Fibroblast of pulmonary artery (primary cell): Measurements from ENCODE around the gene STRIP1.

Experiments used
- DNase-seq: peaks from one replicate; pipeline ENCODE4 v3.0.0-alpha.2; 2010; ENCODE audit warnings: low read depth
- H3K4me3 ChIP-seq: replicated peaks from 2 replicates; pipeline ENCODE4 v1.5.1; 2011; ENCODE audit warnings: low read depth, mild to moderate bottlenecking, control low read depth, low read length, moderate library complexity
- TF ChIP-seq, protein P1 (sequence below): IDR thresholded peaks from 2 replicates; pipeline ENCODE4 v1.5.1; 2011; ENCODE audit warnings: mild to moderate bottlenecking, control low read depth, low read length, inconsistent platforms; ENCODE audit errors: missing control alignments

Gene STRIP1

DNA sequence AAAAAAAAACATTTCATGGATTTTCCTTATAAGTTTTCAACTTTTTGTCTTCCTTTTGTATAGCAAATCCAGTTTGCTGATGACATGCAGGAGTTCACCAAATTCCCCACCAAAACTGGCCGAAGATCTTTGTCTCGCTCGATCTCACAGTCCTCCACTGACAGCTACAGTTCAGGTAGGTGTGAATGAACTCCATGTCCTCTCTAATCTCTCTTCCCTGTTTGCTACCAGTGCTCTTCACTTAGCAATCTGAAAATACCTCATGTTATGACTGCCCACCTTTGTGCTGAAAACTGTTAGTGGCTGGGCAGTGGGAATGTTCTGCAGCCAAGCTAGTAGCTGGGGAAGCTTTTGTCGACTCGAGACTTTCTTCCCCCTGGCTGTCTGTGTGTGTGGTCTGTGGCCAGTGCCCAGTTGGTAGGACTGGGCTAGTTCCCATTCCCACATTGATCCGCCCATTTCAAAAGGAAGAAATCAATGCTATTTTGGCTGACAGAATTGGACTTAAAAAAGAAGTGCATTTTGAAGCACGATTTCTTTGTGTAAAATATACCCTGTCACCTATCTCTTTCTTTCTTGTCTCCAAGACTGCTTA is 25.4 kb upstream of the STRIP1 start:
- DNase-seq: no peak
- H3K4me3 ChIP-seq: no peak overlapping the region
- TF ChIP-seq, protein P1, sequence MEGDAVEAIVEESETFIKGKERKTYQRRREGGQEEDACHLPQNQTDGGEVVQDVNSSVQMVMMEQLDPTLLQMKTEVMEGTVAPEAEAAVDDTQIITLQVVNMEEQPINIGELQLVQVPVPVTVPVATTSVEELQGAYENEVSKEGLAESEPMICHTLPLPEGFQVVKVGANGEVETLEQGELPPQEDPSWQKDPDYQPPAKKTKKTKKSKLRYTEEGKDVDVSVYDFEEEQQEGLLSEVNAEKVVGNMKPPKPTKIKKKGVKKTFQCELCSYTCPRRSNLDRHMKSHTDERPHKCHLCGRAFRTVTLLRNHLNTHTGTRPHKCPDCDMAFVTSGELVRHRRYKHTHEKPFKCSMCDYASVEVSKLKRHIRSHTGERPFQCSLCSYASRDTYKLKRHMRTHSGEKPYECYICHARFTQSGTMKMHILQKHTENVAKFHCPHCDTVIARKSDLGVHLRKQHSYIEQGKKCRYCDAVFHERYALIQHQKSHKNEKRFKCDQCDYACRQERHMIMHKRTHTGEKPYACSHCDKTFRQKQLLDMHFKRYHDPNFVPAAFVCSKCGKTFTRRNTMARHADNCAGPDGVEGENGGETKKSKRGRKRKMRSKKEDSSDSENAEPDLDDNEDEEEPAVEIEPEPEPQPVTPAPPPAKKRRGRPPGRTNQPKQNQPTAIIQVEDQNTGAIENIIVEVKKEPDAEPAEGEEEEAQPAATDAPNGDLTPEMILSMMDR: no peak

DNA sequence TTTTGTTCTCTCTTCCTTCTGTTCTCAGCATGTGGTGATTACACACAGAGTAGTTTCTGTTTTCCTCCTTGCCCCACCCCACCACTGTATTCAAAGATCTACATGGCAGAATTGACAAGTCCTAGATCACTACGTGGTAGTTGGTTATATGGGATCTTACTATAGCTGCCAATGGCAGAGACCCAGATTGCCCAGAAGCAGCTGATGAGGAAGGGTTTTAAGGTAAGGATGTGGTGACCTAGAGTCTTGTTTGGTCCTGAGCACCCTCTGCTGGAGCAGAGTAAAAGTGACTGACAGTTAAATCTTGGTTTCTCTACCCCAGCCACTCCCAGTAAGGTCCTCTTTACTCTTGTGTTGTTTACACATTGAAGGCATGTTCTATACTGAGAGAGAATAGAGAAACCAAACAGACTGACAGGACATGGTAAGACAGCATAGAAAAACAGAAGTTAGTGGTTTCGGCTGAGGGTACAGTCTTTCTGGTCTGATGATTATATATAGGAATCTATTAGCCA is 22.8 kb upstream of the STRIP1 start:
- peak; percentile 78 for DNase-seq
- no peak overlapping the region for H3K4me3 ChIP-seq
- TF ChIP-seq, protein P1: peak; percentile 71

DNA sequence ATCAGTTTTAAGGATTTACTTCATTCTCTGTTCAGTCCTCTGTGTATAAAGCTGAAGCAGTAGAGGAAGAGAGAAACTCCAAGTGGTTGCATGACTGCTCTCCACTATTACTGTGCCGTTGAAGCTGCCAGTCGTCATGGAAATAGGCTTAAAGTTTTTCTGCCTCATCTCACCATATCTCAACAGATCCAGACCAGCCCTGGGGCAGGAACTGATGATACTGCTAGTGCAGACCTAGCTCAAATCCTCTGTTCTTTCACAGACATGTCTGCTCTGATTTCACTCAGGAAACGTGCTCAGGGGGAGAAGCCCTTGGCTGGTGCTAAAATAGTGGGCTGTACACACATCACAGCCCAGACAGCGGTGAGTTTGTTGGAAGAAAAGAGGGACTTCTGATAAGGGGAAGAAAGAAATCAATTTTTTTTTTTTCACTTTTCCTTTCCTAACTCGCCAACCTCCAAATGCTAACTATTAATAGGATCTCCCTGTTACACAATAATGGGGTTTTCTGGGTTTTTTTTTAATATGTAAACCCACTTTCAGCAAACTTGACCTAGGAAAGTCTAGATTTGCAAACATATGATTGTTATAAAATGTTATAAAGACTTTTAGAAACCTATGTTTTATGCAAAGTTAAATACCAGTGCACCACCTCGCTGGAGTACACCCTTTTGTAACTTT is 22.2 kb upstream of the STRIP1 start:
- TF ChIP-seq, protein P1: no peak
- DNase-seq: no peak
- no peak overlapping the region for H3K4me3 ChIP-seq

DNA sequence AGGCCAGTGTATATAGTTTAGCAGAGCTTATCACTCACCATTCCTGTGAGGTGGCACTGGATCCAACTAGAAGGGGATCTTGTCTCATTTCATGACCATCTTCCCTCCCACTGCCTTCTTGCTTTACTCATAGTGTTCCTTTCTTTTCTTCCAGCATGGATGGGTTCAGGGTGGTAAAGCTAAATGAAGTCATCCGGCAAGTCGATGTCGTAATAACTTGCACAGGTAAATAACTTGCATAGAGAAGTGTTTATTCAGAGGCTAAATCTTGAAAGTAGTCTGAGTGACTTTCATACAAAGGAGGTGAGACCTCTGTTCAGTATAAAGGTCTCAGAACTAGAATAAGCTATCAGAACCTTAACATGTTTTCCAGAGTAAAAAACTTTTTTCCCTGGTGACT is 16.6 kb upstream of the STRIP1 start:
- TF ChIP-seq, protein P1: no peak
- H3K4me3 ChIP-seq: no peak overlapping the region
- no peak for DNase-seq

DNA sequence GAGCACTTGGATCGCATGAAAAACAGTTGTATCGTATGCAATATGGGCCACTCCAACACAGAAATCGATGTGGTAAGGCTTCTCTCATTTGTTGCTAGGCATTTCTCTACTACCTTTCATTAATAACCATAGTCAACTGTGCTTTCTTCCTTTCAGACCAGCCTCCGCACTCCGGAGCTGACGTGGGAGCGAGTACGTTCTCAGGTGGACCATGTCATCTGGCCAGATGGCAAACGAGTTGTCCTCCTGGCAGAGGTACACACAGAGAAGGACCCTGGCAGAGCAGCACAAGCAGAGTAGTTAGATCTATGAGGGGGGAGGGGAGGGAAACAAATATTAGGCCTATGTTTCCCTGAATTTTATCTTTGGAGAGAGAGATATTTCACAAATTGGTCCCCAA is 16.0 kb upstream of the STRIP1 start:
- no peak overlapping the region for H3K4me3 ChIP-seq
- TF ChIP-seq, protein P1: no peak
- no peak for DNase-seq

DNA sequence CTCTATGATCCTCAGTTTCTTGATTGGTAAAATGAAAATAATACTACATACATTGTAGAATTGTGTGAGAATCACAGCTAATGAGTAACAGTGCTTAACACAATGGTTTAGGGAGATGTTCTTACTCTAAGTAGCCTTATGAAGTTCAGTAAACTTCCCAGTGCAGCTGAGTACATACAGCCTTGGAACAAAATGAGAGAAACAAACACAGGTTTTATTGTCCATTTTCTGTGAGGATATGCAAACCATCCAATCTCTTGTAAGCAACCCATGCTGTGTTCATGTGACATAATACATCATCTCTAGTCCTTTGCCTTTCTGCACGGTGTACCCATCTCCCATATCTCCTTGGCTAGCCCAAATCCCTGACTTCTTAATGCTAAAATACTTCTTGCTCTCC is 14.7 kb upstream of the STRIP1 start:
- no peak for DNase-seq
- H3K4me3 ChIP-seq: no peak overlapping the region
- TF ChIP-seq, protein P1: no peak
